ENCODE measurements around the gene PRDM2.

GRCh38 chr1:13805431-13805830 lies 105.4 kb downstream of the PRDM2 start:
- no peak for TF ChIP-seq CTCF (IDR thresholded peaks at IDR 0.05; ENCODE audit: low read length)
- no peak for TF ChIP-seq EZH2phosphoT487 (IDR thresholded peaks at IDR 0.05; ENCODE audit: low read length)
- no peak for TF ChIP-seq EZH2 (optimal IDR thresholded peaks at IDR 0.05; ENCODE audit: low read depth, low read length)
